Testis (tissue), 3 donors: ENCODE data around the gene OLFML1. TPM values are rescaled to one million over a fixed set of nuclear protein-coding genes. Genes with fewer than 3 reads are reported as not detected.
A peak's percentile ranks its signal among the peaks of the same experiment; 100 is the strongest.

Source experiments
- DNase-seq: peaks from one replicate; pipeline ENCODE4 v3.0.0-alpha.2; 2019
- H3K27ac ChIP-seq, 2 donors: fragments of 200-600 bp; sonication (generic); one replicate each; pipeline ENCODE4 v1.5.1; 2019
- H3K27me3 ChIP-seq: fragments of 200-600 bp; sonication (generic); one replicate; pipeline ENCODE4 v1.5.1; 2019
- H3K36me3 ChIP-seq: fragments of 200-600 bp; sonication (generic); one replicate; pipeline ENCODE4 v1.5.1; 2017; ENCODE audit warnings: low read depth; ENCODE audit errors: missing control alignments
- H3K4me1 ChIP-seq: fragments of 200-600 bp; sonication (generic); one replicate; pipeline ENCODE4 v1.5.1; 2019
- H3K4me3 ChIP-seq, 2 donors: fragments of 200-600 bp; sonication (generic); one replicate each; pipeline ENCODE4 v1.5.1; 2017 to 2019
- H3K9me3 ChIP-seq: fragments of 200-600 bp; sonication (generic); one replicate; pipeline ENCODE4 v1.5.1; 2017
- CTCF ChIP-seq, 3 experiments: fragments of 450-650 bp in 2 of 3; fragments of 200-600 bp in 1 of 3; sonication (generic) in 1 of 3; IDR thresholded peaks; one replicate each; pipeline ENCODE4 v1.5.1; 2016 to 2019; ENCODE audit warnings: antibody characterized with exemption in 3 of 3, mild to moderate bottlenecking in 2 of 3, moderate library complexity in 1 of 3
- POLR2A ChIP-seq: fragments of 450-650 bp; IDR thresholded peaks from one replicate; pipeline ENCODE4 v1.6.1; 2017; ENCODE audit warnings: antibody characterized with exemption, mild to moderate bottlenecking, moderate library complexity
- WGBS, 2 donors: methylation state at CpG; one replicate each; pipeline ENCODE4 v1.1.5; 2018; 5-methylcytosine and 5-hydroxymethylcytosine counted together
- intact Hi-C: fragments of 100-400 bp; cut with DNase I; formaldehyde crosslinking; loops from one replicate; pipeline ENCODE4 v1.15.1; 2023; ENCODE audit warnings: low total_unique reads
- polyA plus RNA-seq: library from polyadenylated mRNA; stranded (reverse); fragments of 350-450 nt; fragmentation: Illumina TruSeq; extraction: RNeasy Lipid Tissue Mini Kit (QIAGEN cat#74804); gene quantifications from one replicate; pipeline ENCODE4 v1.2.3, GENCODE V29; 2014; ENCODE audit warnings: low read depth, low replicate concordance; ENCODE audit not compliant: insufficient read depth
- total RNA-seq, 2 donors: library from RNA; depleted of rRNA; stranded (reverse); fragments of >200 nt; gene quantifications; one replicate each; pipeline ENCODE4 v1.2.3, GENCODE V29; 2016

The OLFML1 gene
- total and polyA plus RNA-seq, 3 donors from 2014 or later: 2.9 to 15.3 (median 3.0) TPM

- WGBS, 2 donors: 62 to 65% methylated on average over 6 of the region's 6 CpGs
- intact Hi-C loops: no loop called here
- no peaks in the 10 kb centered on the region for H3K36me3 ChIP-seq
- no peak overlapping the region for H3K4me3 ChIP-seq
- H3K4me1 ChIP-seq: no peaks in the 10 kb centered on the region
- no peaks in the 10 kb centered on the region for H3K27me3 ChIP-seq
- peak; percentile 84 for DNase-seq
- H3K27ac ChIP-seq: no peak overlapping the region
- TF ChIP-seq CTCF (IDR thresholded peaks at IDR 0.05) (peak; percentile 52 to 74 (median 56)), POLR2A (no peak)
- H3K9me3 ChIP-seq: no peaks in the 10 kb centered on the region
Measured at GRCh38 chr11:7442588-7443215, 42.6 kb upstream of the OLFML1 start.

DNA sequence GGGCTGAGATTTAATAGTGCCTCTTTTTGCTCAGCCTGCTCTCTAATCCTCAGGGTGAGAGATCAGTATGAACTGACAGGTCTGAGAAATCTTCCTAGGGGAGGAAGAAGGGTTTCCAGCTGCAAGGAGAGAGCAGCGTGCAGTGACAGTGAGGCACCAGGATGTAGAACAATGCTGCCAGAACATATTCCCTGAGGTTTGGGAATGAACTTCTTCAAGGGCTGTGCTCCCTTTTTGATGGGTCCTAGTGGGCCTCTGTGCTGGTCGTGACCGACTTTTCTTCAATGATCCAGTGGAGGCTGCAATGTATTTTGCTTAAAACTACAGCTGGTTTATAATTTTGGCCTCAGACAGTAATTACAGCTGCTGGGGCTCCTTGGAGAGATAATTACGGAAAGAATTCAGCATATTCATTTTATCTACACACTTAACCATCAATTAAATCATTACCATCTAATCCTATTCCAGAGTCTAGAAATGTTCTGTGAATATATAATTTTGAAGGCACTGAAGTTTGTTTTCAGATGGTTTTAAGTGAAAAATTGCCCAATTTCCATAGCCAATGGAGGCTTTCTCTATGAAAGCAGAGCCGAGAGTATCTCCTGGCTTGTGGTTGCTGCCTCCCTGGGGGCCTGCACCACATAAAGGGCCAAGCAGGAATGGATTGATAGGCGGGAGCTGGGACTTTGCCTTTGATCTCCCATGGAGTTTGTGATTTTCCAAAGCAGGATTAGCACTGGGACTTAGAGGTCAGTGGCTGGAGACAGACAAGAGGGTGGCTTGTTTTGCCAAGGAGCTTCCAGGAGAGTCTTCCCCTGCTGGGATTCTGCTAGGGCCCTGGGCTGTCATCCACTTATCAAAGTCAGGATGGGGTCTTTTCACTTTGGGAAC, 41.0 kb upstream of the OLFML1 start:
- intact Hi-C loops: no loop called here
- Histone ChIP-seq H3K27me3 (no peaks in the 10 kb centered on the region), H3K4me1 (no peaks in the 10 kb centered on the region), H3K36me3 (no peaks in the 10 kb centered on the region), H3K4me3 (no peak overlapping the region), H3K27ac (no peak overlapping the region), H3K9me3 (no peaks in the 10 kb centered on the region)
- WGBS, 2 donors: 59 to 72% methylated on average over 6 of the region's 6 CpGs
- DNase-seq: no peak
- no peak for TF ChIP-seq POLR2A

DNA sequence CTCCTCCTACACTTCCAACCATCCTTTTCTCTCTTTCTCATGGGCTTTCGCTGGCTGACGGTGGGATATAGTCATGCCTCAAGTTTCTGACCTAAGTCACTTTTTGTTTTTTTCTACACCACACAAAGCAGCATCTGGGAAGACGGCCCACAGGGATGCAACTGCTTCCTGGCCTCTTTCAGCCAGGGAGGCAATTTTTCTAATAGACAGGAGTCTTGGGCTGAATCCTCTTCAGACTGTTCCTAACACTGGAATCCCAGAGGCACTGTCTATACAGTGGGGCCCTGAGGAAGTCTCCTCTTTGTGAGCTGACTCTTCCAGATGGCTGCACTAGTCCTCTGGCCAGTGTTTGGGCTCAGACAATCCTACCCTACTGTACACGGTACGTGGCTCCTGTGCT, 39.7 kb upstream of the OLFML1 start:
- DNase-seq: no peak
- Histone ChIP-seq H3K36me3 (no peaks in the 10 kb centered on the region), H3K4me3 (no peak overlapping the region), H3K4me1 (no peaks in the 10 kb centered on the region), H3K27me3 (no peaks in the 10 kb centered on the region), H3K9me3 (no peaks in the 10 kb centered on the region), H3K27ac (no peak overlapping the region)
- 71 to 85% methylated on average over 4 to 5 of the region's 5 CpGs for WGBS, 2 donors
- intact Hi-C loops: no loop called here
- TF ChIP-seq POLR2A (no peak), CTCF (IDR thresholded peaks at IDR 0.05) (no peak)

DNA sequence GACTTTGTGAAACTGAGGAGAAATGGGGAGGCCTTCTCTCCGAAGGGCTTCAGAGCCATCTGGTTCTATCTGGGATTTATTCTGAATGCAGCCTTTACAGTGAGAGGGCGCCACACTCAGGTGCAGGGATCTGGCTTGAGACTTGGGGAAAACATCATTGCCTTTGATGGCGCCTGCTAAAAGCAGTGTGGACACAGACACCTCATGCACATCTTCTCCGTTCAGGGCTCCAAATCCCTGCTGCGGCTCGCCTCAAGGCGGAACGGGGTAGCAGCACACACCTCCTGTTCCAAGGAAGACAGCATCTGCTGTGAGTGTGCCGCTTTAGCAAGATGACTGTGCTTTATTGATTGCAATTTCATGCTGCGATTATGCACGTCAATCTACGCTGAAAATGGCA, 37.1 kb upstream of the OLFML1 start:
- intact Hi-C loops: no loop called here
- Histone ChIP-seq H3K36me3 (no peaks in the 10 kb centered on the region), H3K9me3 (no peaks in the 10 kb centered on the region), H3K27ac (no peak overlapping the region), H3K4me3 (no peak overlapping the region), H3K4me1 (no peaks in the 10 kb centered on the region), H3K27me3 (no peaks in the 10 kb centered on the region)
- no peak for DNase-seq
- 96% methylated on average over 12 of the region's 12 CpGs for WGBS, 2 donors
- TF ChIP-seq CTCF (IDR thresholded peaks at IDR 0.05) (no peak), POLR2A (no peak)

- no peaks in the 10 kb centered on the region for H3K9me3 ChIP-seq
- no peak for TF ChIP-seq POLR2A
- TF ChIP-seq CTCF (IDR thresholded peaks at IDR 0.05): no peak
- H3K4me3 ChIP-seq: no peak overlapping the region
- WGBS, 2 donors: 93 to 97% methylated on average over 3 of the region's 3 CpGs
- H3K27ac ChIP-seq: no peak overlapping the region
- intact Hi-C loops: no loop called here
- no peaks in the 10 kb centered on the region for H3K36me3 ChIP-seq
- DNase-seq: no peak
- H3K27me3 ChIP-seq: no peaks in the 10 kb centered on the region
- no peaks in the 10 kb centered on the region for H3K4me1 ChIP-seq
Measured at GRCh38 chr11:7449211-7449840, 36.0 kb upstream of the OLFML1 start.
